ENCODE measurements around the gene SETD7.
"Not testable (repeated sequence)": the region's sequence is repeated elsewhere in the genome, so short reads cannot be mapped to it uniquely, and the experiment has no call there.

Gene SETD7

DNA sequence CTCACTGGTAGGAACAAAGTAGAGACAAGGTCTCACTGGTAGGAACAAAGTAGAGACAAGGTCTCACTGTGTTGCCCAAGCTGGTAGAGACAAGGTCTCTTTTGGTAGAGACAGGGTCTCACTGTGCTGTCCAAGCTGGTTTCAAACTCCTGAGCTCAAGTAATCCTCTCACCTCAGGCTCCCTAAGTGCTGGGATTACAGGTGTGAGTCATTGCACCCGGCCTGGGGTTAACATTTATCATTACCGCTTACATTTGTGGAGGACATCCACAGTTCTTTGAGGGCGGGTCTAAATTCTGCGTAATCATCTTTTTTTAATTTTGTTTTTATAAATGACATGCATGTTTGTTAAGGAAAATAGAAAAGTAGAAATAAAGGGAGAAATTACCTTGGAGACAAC lies 90.1 kb downstream of the SETD7 start:
- DNase-seq (ENCODE audit: low read depth), result no peak

DNA sequence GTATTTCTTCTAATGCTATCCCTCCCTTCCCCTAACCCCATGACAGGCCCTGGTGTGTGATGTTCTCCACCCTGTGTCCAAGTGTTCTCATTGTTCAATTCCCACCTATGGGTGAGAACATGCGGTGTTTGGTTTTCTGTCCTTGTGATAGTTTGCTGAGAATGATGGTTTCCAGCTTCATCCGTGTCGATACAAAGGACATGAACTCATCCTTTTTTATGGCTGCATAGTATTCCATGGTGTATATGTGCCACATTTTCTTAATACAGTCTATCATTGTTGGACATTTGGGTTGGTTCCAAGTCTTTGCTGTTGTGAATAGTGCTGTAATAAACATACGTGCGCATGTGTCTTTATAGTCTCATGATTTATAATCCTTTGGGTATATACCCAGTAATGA lies 91.5 kb downstream of the SETD7 start:
- DNase-seq (ENCODE audit: low read depth), result not testable (repeated sequence)

GRCh38 chr4:139461022-139461628 lies 94.9 kb downstream of the SETD7 start:
- DNase-seq (ENCODE audit: low read depth), result no peak

DNA sequence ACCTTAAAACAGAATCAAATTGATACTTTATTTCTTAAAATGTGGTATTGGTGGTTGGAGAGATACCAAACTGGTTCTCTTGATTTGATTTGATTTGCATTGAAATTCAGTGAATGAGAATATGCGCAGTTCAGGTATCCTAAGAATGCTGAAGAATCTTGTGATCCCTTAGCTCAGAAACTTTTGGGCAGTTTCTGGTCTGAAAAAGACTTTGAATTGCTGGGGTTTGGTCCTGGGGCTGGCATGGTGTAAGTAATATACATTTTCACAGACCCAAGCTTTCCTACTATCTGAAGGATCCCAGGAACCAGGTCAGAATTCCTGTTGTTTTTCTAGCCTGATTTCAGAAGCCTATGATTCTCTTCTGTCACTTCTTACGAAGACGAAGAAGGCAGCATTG lies 95.5 kb downstream of the SETD7 start:
- no peak for DNase-seq (ENCODE audit: low read depth)

DNA sequence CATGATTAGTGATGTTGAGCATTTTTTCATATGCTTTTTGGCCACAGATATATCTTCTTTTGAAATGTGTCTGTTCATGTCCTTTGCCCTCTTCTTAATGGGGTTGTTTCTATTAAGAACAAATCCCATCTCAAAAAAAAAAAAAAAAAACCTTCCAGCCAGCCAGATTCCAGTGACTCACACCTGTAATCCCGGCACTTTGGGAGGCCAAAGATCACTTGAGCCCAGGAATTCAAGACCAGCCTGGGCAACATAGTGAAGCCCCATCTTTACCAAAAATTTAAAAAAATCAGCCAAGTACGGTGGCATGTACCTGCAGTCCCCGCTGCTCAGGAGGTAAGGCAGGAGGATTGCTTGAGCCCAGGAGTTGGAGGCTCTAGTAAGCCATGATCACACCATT lies 97.0 kb downstream of the SETD7 start:
- no peak for DNase-seq (ENCODE audit: low read depth)

GRCh38 chr4:139458543-139458942 lies 97.5 kb downstream of the SETD7 start:
- no peak for DNase-seq (ENCODE audit: low read depth)

- no peak for DNase-seq (ENCODE audit: low read depth)
Observed at GRCh38 chr4:139457318-139457717, 98.7 kb downstream of the SETD7 start.

GRCh38 chr4:139455126-139455538 lies 100.9 kb downstream of the SETD7 start:
- DNase-seq (ENCODE audit: low read depth), result no peak

GRCh38 chr4:139454111-139455045 lies 101.6 kb downstream of the SETD7 start, which contains the start of gene RAB33B:
RAB33B (plus strand) TSS chr4:139454121; CDS start chr4:139454196, 75 bp downstream.
- no peak for DNase-seq (ENCODE audit: low read depth)

DNA sequence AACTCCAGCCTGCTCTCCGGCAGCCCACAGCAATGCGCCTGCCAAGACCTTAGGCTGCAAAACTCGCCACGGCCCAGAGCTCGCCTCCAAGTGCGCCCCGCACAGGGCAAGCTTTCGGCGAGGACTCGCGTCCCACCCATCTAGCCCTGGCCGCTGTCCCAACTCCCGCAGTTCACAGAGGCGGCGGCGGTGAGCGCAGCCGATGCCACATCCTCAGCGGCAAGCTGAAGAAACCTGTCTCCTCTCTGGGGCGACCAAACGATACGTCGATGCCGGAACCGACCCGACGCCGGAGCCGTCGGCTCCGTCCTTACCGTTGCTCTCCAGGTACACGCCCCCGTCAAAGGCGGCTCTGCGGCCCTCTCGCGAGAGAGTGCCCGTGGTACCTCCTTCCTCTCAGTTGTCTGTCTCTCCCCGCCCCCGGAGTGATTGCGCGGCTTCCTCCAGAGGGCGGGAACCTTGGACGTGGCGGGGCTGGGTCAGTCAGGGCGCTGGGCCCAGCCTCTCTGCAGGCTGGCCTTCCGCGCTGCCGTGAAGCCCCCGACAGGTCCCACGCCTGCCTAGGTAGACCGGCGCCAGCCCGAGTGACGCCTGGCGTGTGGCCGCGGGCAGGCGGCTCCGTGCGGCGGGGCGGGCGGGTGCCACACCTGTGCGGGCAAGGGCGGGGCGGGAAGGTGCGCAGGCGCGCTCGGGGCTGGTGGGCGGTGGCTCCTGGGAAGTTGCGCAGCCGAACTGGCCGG lies 102.5 kb downstream of the SETD7 start:
- peak; percentile 92 for DNase-seq (ENCODE audit: low read depth)

DNA sequence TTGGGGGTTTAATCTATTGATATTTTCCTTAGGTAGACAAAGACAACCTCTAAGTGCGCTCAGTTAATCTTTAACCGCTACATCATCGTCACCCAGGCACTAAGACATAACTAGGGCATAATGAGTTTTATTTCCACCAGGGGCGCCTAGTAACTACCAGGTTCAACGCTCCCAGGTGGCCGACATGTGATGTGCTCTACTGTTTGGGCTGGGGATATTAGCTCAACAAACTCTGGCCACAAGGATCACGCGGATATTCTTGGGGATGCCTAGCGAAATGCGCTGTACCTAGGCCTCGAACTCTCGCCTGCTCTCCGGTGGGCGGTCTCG lies 103.0 kb downstream of the SETD7 start:
- no peak for DNase-seq (ENCODE audit: low read depth)

DNA sequence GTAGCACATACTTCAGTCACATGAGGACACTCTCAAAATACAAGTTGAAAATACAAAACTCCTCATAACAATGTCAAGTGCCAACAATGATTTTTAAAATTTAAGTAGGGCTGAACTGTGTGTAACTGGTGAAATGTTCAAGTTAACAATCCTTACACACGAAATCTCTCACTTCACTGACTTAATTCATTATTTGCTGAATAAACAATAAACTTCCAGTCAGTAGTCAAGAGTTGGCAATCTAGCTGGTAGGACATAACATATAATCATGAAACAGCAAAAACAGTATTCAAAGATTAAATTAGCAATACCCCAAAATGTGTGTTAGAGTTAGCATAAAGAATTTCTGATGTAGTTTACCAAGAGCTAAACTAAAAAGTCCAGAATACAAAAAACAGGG lies 104.0 kb downstream of the SETD7 start:
- DNase-seq (ENCODE audit: low read depth), result no peak

DNA sequence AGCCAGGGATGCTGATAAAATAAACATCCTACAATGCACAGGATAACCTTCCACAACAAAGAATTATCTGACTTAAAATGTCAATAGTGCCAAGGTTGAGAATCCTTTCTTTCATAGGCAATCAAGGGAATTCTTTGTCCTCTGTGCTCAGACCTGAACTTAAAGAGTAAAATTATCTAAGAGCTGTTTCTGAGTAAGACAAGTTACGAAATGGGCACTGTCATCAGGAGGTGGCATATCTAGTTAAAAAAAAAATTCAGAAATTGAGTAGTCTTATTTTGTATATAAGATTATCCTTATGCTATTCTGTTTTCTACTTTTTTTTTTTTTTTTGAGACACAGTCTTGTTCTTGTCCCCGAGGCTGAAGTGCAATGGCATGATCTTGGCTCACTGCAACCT lies 105.4 kb downstream of the SETD7 start:
- DNase-seq (ENCODE audit: low read depth), result no peak

- not testable (repeated sequence) for DNase-seq (ENCODE audit: low read depth)
Observed at GRCh38 chr4:139447078-139447477, 108.9 kb downstream of the SETD7 start.
